Measurements from ENCODE around the gene PDCD1.
"Not testable (repeated sequence)": the region's sequence is repeated elsewhere in the genome, so short reads cannot be mapped to it uniquely, and the experiment has no call there.

PDCD1 gene

GRCh38 chr2:241877197-241877685, 18.5 kb upstream of the PDCD1 start:
- DNase-seq = no peak

- DNase-seq = no peak
Measured at GRCh38 chr2:241876528-241877196, 18.0 kb upstream of the PDCD1 start.

- DNase-seq = not testable (repeated sequence)
Measured at GRCh38 chr2:241875754-241876527, 17.2 kb upstream of the PDCD1 start.

GRCh38 chr2:241874277-241874925, 15.7 kb upstream of the PDCD1 start:
- no peak for DNase-seq

- no peak for DNase-seq
Measured at GRCh38 chr2:241873803-241874110, 15.1 kb upstream of the PDCD1 start.

GRCh38 chr2:241873081-241873802, 14.5 kb upstream of the PDCD1 start:
- DNase-seq = no peak

GRCh38 chr2:241872313-241872642, 13.6 kb upstream of the PDCD1 start:
- DNase-seq = no peak

GRCh38 chr2:241871538-241872312, 13.0 kb upstream of the PDCD1 start:
- no peak for DNase-seq

- DNase-seq = no peak
Measured at GRCh38 chr2:241870611-241871537, 12.2 kb upstream of the PDCD1 start.

GRCh38 chr2:241870081-241870541, 11.4 kb upstream of the PDCD1 start:
- no peak for DNase-seq

- DNase-seq = no peak
Measured at GRCh38 chr2:241869087-241869961, 10.6 kb upstream of the PDCD1 start, which contains the start of gene RTP5. RTP5 (plus strand) TSS chr2:241869729; CDS start chr2:241869757, 28 bp downstream.

GRCh38 chr2:241868661-241869081, 10.0 kb upstream of the PDCD1 start:
- no peak for DNase-seq

- DNase-seq = no peak
Measured at GRCh38 chr2:241867776-241868420, 9.2 kb upstream of the PDCD1 start.

GRCh38 chr2:241866790-241867645, 8.3 kb upstream of the PDCD1 start:
- DNase-seq = no peak

- DNase-seq = no peak
Measured at GRCh38 chr2:241865957-241866789, 7.5 kb upstream of the PDCD1 start.

- DNase-seq = no peak
Measured at GRCh38 chr2:241865416-241865956, 6.8 kb upstream of the PDCD1 start.

- no peak for DNase-seq
Measured at GRCh38 chr2:241864850-241865213, 6.1 kb upstream of the PDCD1 start.

All from DMS79 (cell line).